HG03354 (cell line): ENCODE measurements around the gene INPP4B.
"Not testable (repeated sequence)": the region's sequence is repeated elsewhere in the genome, so short reads cannot be mapped to it uniquely, and the experiment has no call there.

Experiments used
- ATAC-seq: cut with Tn5 transposase; IDR thresholded peaks from one replicate; pipeline ENCODE4 v1.9.1; 2021; ENCODE audit warnings: mild to moderate bottlenecking; ENCODE audit not compliant: unreplicated experiment, poor library complexity, severe bottlenecking

INPP4B gene

GRCh38 chr4:142509881-142510280 is 336.2 kb downstream of the INPP4B start:
- ATAC-seq, result no peak

- not testable (repeated sequence) for ATAC-seq
Measured at GRCh38 chr4:142509381-142509780, 336.7 kb downstream of the INPP4B start.

DNA sequence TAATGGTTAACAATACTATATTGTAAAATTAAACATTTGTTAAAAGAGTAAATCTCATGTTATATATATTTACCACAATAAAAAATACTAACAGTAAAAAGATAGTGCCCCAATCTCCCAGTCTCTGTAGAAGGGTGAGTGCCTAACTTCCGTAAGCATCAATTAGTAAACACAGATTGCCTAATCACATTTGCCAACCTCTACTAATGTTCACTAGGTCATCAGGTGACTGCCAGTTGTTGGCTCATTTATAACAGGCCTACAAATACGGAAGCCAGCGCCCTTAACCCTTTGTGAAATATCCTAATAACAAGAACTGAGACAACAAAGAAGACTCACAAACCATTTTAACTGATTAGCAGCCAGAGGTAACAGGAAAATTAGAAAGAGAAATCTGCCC is 345.1 kb downstream of the INPP4B start:
- ATAC-seq, result no peak

GRCh38 chr4:142497606-142498005 is 348.5 kb downstream of the INPP4B start:
- ATAC-seq, result no peak

- ATAC-seq, result no peak
Measured at GRCh38 chr4:142493255-142494110, 352.6 kb downstream of the INPP4B start.

GRCh38 chr4:142485452-142485851 is 360.6 kb downstream of the INPP4B start:
- no peak for ATAC-seq

- ATAC-seq, result no peak
Measured at GRCh38 chr4:142480244-142480643, 365.9 kb downstream of the INPP4B start.

- ATAC-seq, result no peak
Measured at GRCh38 chr4:142475663-142476062, 370.4 kb downstream of the INPP4B start.

DNA sequence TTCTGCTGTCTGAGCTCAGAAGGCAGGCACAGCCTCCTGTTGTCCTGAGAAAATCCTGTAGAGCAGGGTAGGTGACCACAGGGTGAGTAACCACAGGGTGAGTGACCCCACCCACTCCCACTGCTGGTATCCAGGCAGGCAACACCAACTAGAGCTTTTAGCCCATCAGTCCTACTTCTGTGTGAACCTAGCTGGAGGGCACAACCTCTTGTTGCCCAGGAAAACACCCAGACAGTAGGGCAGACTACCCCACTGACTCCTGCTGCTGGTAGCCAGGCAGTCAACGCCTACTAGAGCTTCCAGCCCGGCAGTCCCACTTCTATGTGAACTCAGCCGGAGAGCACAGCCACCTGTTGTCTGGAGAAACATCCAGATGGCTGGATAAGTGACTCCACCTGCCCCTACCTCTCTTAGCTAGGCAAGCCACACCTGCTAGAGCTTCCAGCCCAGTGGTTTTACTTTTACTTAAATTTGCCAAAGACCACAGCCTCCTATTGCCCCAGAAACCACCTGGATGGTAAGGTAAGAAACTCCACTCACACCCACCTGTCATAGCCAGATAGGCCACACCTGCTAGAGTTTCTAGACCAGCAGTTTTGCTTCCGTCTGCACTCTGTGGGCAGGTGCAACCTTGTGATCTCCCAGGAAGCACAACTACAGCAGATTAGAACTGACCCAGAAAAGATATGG is 371.6 kb downstream of the INPP4B start:
- no peak for ATAC-seq

GRCh38 chr4:142473960-142474338 is 372.2 kb downstream of the INPP4B start:
- ATAC-seq, result no peak

DNA sequence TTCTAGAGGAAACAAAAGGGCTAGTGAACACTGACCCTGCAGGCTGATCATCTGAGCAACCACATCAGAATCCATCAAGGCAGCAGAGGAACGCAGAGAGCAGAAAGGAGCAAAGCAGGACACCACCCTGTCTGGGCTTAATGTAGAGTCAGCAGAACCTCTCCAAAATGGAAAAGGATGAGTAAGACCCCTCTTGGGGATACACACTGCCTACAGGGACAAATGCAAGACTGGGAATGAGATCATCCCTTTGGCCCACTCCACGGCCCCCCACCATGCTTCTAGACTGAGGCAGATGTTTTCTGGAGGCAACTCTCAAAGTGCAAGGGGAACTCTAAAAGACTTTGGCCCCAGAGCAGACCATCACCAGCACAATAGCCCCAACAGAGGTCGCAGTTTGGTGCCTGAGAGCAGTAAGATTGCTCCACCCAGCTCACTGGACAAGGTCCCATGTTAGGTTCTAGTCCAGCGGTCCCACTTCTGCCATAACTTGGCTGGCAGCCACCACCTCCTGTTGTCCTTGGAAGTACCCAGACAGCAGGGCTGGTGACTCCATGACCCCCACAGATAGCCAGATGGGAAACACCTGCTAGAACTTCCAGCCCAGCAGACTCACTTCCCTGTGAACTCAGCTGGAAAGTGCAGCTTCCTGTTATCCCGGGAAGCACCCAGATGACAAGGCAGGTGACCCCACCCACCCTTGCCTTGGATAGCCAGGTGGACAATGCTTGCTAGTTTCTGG is 372.7 kb downstream of the INPP4B start:
- ATAC-seq, result no peak

DNA sequence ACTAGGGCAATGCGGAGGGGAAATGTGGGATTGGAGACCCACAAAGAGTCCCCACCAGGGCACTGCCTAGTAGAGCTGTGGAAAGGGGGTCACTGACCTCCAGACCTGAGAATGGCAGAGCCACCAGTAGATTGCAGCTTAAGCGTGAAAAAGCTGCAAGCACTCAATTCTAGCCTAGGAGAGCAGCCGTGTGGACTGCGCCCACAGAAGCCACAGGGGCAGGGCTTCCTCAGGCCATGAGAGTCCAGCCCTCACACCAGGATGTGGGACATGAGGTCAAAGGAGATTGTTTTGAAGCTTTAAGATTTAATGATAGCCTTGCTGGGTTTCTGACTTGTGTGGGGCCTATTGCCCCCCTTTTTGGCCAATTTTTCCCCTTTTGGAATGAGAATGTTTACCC is 379.0 kb downstream of the INPP4B start:
- ATAC-seq, result no peak

DNA sequence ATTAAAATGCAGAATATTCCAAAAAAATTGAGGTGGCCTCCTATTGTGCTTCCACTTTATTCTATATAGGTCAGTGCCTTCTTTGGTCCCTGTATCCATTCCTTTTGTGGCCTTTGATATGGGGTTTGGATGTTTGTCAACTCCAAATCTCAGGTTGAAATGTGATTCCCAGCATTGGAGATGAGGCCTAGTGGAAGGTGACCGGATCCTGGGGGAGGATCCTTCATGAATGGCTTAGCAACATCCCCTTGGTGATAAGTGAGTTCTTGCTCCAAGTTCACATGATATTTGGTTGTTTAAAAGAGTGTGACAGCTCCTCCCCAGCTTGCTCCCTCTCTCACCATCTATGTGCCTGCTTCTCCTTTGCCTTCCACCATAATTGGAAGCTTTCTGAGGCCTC is 380.6 kb downstream of the INPP4B start:
- no peak for ATAC-seq

- no peak for ATAC-seq
Measured at GRCh38 chr4:142463206-142463605, 382.9 kb downstream of the INPP4B start.

DNA sequence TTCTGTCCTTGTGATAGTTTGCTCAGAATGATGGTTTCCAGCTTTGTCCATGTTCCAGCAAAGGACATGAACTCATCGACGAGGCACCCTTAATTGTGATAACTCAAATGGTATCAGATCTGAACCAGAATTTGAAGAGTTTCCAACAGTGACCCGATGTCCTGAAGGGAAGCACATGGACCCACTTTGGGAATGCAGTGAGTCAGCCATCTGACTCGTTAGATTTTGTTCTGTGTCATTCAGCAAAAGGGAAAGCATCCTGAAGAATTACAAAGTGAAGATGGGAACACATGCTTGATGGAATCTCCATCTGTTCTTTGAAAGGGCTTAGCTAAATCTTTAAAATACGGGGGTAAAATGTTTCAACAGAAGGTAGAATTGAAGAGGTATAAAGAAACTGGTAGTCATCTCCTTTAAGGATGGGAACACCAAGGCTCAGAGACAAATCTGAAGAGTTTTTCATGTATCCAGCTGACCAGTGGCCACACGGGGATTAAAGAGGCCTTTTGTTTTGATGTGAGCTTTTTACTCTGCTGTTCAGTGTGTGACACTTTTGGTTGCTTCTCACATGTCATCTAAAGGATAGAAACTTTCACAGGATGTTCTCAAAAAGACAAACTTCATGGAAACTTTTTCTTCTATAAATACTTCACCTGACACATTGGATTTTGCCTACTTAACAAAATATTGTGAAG is 393.8 kb downstream of the INPP4B start:
- ATAC-seq, result no peak

- no peak for ATAC-seq
Measured at GRCh38 chr4:142449771-142450373, 396.2 kb downstream of the INPP4B start.

DNA sequence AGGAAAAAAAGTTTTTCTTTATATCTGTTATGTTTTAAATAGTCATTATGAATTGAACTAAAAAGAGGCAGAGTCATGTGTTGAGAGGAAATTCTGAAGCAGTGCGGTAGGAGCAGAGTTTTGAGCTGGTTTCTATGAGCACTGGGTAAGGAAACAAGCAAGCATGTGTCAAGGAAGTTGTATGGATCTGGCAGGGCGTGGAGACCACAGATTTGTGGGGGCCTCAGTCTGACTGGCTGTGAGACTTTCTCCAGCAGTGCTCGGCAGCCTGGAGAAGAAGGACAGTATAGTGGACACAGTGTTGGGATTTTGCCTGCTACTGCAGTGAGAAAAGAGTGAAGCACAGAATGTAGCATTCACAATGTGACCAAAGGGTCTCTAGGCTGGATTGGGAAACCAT is 399.1 kb downstream of the INPP4B start:
- no peak for ATAC-seq

- ATAC-seq, result no peak
Measured at GRCh38 chr4:142443469-142443868, 402.6 kb downstream of the INPP4B start.

GRCh38 chr4:142440093-142440492 is 406.0 kb downstream of the INPP4B start:
- ATAC-seq, result no peak
